C4-2B (cell line): ENCODE measurements around the gene DNAH8.

Source experiments
- CTCF ChIP-seq: fragments of 450-650 bp; conservative IDR thresholded peaks from 2 replicates; pipeline ENCODE4 v1.5.1; 2017; ENCODE audit warnings: mild to moderate bottlenecking
- ZFX ChIP-seq: fragments of 450-650 bp; IDR thresholded peaks from 2 replicates; pipeline ENCODE4 v1.6.1; 2017

GRCh38 chr6:39063526-39063925 lies 348.4 kb downstream of the DNAH8 start:
- TF ChIP-seq CTCF (no peak), ZFX (no peak)
